Right atrium auricular region (tissue), 2 donors: ENCODE results near the gene NDC1. TPM values are rescaled to one million over a fixed set of nuclear protein-coding genes. Genes with fewer than 3 reads are reported as not detected.

ENCODE experiments used
- DNase-seq: peaks from one replicate; pipeline ENCODE4 v3.0.0-alpha.2; 2019; ENCODE audit warnings: low spot score
- H3K27ac ChIP-seq, 2 donors: fragments of 200-600 bp; sonication (generic); 1 replicate in 1 of 2; 2 replicates in 1 of 2; pipeline ENCODE4 v1.5.1; 2016 to 2019
- H3K27me3 ChIP-seq, 2 donors: fragments of 200-600 bp; sonication (generic); one replicate each; pipeline versions ENCODE4 v1.5.1 to v1.6.0; 2017 to 2019
- H3K36me3 ChIP-seq: fragments of 200-600 bp; sonication (generic); one replicate; pipeline ENCODE4 v1.5.1; 2016
- H3K4me1 ChIP-seq, 2 donors: fragments of 200-600 bp; sonication (generic); one replicate each; pipeline versions ENCODE4 v1.5.1 to v1.6.0; 2017 to 2019
- H3K4me3 ChIP-seq, 2 donors: fragments of 200-600 bp; sonication (generic); 1 replicate in 1 of 2; 2 replicates in 1 of 2; pipeline ENCODE4 v1.5.1; 2017 to 2019; ENCODE audit warnings: mild to moderate bottlenecking in 1 of 2, moderate library complexity in 1 of 2
- H3K9me3 ChIP-seq, 2 donors: fragments of 200-600 bp; sonication (generic); one replicate each; pipeline ENCODE4 v1.5.1; 2019
- total RNA-seq, 2 donors: library from RNA; depleted of rRNA; stranded (reverse); fragments of >200 nt; gene quantifications; one replicate each; pipeline ENCODE4 v1.1.0, GENCODE V29; 2016
- TF ChIP-seq, protein P1 (sequence below), 2 donors: fragments of 200-600 bp; sonication (generic); IDR thresholded peaks; one replicate each; pipeline ENCODE4 v1.5.1; 2019; ENCODE audit warnings: antibody characterized with exemption in 2 of 2

NDC1 gene
- total RNA-seq, 2 donors from 2014 or later = 6.4 TPM

GRCh38 chr1:53869454-53870117 is 31.5 kb upstream of the NDC1 start:
- no peak for DNase-seq
- H3K4me3 ChIP-seq = no peak overlapping the region
- no peak overlapping the region for H3K27ac ChIP-seq
- H3K9me3 ChIP-seq = no peaks in the 10 kb centered on the region
- TF ChIP-seq, protein P1, sequence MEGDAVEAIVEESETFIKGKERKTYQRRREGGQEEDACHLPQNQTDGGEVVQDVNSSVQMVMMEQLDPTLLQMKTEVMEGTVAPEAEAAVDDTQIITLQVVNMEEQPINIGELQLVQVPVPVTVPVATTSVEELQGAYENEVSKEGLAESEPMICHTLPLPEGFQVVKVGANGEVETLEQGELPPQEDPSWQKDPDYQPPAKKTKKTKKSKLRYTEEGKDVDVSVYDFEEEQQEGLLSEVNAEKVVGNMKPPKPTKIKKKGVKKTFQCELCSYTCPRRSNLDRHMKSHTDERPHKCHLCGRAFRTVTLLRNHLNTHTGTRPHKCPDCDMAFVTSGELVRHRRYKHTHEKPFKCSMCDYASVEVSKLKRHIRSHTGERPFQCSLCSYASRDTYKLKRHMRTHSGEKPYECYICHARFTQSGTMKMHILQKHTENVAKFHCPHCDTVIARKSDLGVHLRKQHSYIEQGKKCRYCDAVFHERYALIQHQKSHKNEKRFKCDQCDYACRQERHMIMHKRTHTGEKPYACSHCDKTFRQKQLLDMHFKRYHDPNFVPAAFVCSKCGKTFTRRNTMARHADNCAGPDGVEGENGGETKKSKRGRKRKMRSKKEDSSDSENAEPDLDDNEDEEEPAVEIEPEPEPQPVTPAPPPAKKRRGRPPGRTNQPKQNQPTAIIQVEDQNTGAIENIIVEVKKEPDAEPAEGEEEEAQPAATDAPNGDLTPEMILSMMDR (IDR thresholded peaks at IDR 0.05) = no peak
- no peaks in the 10 kb centered on the region for H3K27me3 ChIP-seq
- H3K4me1 ChIP-seq = no peaks in the 10 kb centered on the region
- peaks cover 38% of the 10 kb centered on the region for H3K36me3 ChIP-seq

DNA sequence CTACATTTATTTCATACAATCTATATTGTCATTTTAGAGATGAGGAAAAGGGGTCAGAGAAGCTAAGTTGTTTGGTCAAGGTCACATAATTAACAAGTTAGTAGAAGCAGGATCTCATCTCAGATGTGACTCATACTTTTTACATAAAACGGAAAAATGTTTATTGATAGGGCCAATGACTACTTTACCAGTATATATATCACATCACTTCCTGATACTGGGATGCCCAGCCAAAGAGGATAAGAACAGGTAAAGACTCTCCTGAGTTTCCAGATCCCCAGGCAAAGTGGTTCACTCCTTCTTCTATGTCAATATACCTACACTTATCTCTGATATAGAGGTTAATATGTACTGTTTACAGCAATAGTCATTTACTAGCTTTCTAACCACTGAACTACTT is 30.5 kb upstream of the NDC1 start:
- peaks cover 38% of the 10 kb centered on the region for H3K36me3 ChIP-seq
- TF ChIP-seq, protein P1 (IDR thresholded peaks at IDR 0.05) = no peak

DNA sequence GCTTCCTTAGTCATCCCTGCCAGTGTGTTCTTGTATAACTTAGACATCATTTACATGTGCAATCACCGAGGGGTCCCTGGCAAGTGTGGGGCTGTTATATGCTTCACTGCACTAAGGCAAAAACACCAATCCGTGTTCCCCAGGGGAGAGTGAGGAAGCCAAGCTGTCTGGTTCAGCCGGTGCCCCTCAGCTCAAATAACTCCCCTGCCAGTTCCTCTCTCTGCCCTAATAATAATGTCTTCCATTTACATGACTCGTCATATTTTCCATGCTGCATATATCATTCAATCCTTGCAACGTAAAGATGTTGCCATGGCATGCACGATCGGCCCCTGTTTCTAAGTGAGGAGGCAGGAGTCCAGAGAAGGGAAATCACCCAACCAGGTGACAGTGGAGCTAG is 24.4 kb upstream of the NDC1 start:
- no peak for DNase-seq
- H3K27me3 ChIP-seq = no peaks in the 10 kb centered on the region
- H3K36me3 ChIP-seq = peaks cover 29% of the 10 kb centered on the region
- H3K9me3 ChIP-seq = no peaks in the 10 kb centered on the region
- H3K4me3 ChIP-seq = no peak overlapping the region
- TF ChIP-seq, protein P1 (IDR thresholded peaks at IDR 0.05) = no peak
- H3K4me1 ChIP-seq = no peaks in the 10 kb centered on the region
- H3K27ac ChIP-seq = no peak overlapping the region

More for the DNA sequence above, 30.5 kb upstream of the NDC1 start:
- DNase-seq = no peak
- Histone ChIP-seq H3K9me3 (no peaks in the 10 kb centered on the region), H3K27ac (no peak overlapping the region), H3K4me1 (no peaks in the 10 kb centered on the region), H3K4me3 (no peak overlapping the region), H3K27me3 (no peaks in the 10 kb centered on the region)

DNA sequence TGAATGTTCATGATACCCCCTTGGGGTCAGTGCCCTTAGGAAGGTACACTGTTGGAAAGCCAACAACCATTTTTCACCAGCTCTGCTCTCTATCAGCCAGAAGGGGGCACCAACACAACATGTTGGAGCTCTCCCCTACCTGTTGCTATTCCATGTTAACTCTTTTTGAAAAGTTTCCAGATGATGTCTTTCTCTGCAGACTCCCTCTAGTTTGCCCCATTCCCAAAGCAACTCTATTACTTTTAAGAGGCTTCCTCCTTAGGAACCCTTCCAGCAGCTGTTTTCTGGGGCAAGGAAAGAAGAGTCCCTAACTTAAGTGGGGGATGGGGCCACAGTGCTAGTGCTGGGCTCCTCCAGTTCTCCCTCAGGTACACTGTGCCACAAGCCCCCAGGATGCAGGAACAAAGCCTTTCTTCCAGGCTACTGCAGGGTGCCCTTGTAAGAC is 22.9 kb upstream of the NDC1 start:
- Histone ChIP-seq H3K9me3 (no peaks in the 10 kb centered on the region), H3K4me1 (no peaks in the 10 kb centered on the region), H3K27me3 (no peaks in the 10 kb centered on the region), H3K4me3 (no peak overlapping the region), H3K36me3 (peaks cover 34% of the 10 kb centered on the region), H3K27ac (no peak overlapping the region)
- DNase-seq = no peak
- TF ChIP-seq, protein P1 (IDR thresholded peaks at IDR 0.05) = peak; percentile 32 to 76

DNA sequence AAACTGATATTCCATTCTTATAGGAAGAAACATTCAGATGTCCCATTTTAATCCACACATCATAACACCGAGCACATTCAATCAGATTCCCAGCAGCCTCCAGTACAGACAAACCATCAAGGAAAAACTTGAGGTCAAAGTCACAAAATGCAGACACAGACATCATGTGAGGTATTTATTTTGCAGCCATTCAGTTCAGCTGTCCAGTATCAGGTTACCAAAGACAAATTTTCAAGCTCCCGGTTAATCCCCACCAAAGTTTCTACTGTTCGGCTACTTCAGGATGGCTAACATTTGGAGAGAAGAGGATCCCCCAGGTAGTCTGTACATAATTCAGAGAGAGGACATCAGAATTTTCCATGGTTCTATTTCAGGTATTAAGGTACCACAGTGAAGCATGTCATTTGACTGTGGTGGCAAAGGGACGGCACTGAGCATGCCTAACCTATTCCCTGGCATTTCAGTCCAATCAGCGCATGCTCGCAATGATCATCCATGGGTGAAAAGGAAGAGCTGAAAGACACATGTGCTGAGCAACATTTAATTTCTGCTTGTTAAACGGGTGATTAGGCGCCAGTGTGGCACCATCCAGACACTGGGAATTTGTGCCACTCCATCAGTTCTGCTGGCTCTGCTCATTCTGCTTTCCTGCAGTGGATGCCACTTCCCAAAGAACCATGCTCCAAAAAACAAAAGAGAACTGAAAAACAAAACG is 13.6 kb upstream of the NDC1 start:
- TF ChIP-seq, protein P1 (IDR thresholded peaks at IDR 0.05) = no peak
- Histone ChIP-seq H3K9me3 (no peaks in the 10 kb centered on the region), H3K27me3 (no peaks in the 10 kb centered on the region), H3K27ac (no peak overlapping the region), H3K36me3 (peaks cover 49% of the 10 kb centered on the region), H3K4me3 (no peak overlapping the region), H3K4me1 (no peaks in the 10 kb centered on the region)
- DNase-seq = no peak
